ENCODE results near the gene PRF1.

Gene PRF1

GRCh38 chr10:70559861-70560260, 42.7 kb downstream of the PRF1 start:
- no peak for DNase-seq

- peak in 3 of 14 donors; percentile 13 to 42 (median 19) for DNase-seq
Measured at GRCh38 chr10:70558871-70559810, 43.4 kb downstream of the PRF1 start.

- no peak for DNase-seq
Measured at GRCh38 chr10:70558295-70558694, 44.2 kb downstream of the PRF1 start.

GRCh38 chr10:70557876-70558275, 44.7 kb downstream of the PRF1 start:
- no peak for DNase-seq

- no peak for DNase-seq
Measured at GRCh38 chr10:70557086-70557845, 45.3 kb downstream of the PRF1 start.

- DNase-seq = no peak
Measured at GRCh38 chr10:70555371-70555770, 47.2 kb downstream of the PRF1 start.

GRCh38 chr10:70552586-70552985, 50.0 kb downstream of the PRF1 start:
- DNase-seq = no peak

- DNase-seq = no peak
Measured at GRCh38 chr10:70551971-70552422, 50.5 kb downstream of the PRF1 start.

GRCh38 chr10:70551466-70551865, 51.1 kb downstream of the PRF1 start:
- DNase-seq = no peak

GRCh38 chr10:70550459-70550858, 52.1 kb downstream of the PRF1 start:
- no peak for DNase-seq

- peak in 11 of 14 donors; percentile 14 to 54 (median 21) for DNase-seq
Measured at GRCh38 chr10:70549962-70550458, 52.5 kb downstream of the PRF1 start.

GRCh38 chr10:70549351-70549961, 53.1 kb downstream of the PRF1 start:
- no peak for DNase-seq

Measured in C1 segment of cervical spinal cord (tissue), 14 donors.